ENCODE data around the gene TMSB4X.

GRCh38 chrX:12954981-12955380 is 19.9 kb upstream of the TMSB4X start:
- TF ChIP-seq EP300 (IDR thresholded peaks at IDR 0.05) (no peak), POLR2A (IDR thresholded peaks at IDR 0.05) (no peak), CTCF (IDR thresholded peaks at IDR 0.05) (no peak)

Data from ovary (tissue), 3 donors.